GM21737 (cell line): ENCODE data around the gene FAM209A.
"Not testable (repeated sequence)": the region's sequence is repeated elsewhere in the genome, so short reads cannot be mapped to it uniquely, and the experiment has no call there.

Experiments
- ATAC-seq: cut with Tn5 transposase; IDR thresholded peaks from one replicate; pipeline ENCODE4 v1.9.1; 2021; ENCODE audit warnings: mild to moderate bottlenecking, moderate library complexity; ENCODE audit not compliant: unreplicated experiment

FAM209A gene

DNA sequence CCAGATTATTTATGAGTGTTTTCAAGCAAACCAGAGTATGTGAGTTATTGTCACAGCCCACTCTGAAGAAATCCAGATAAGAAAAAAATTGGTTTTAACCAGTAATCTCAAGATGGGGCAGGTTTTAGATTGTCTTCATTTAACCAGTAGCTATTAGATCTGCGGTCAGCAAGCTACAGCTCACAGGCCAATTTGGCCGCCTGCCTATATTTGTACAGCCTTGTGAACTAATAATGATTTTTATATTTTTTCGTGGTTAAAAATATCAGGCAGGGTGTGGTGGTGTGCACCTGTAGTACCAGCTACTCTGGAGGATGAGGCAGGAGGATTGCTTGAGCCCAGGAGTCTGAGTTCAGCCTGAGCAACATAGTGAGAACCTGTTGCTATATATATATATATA is 13.5 kb downstream of the FAM209A start:
- no peak for ATAC-seq

DNA sequence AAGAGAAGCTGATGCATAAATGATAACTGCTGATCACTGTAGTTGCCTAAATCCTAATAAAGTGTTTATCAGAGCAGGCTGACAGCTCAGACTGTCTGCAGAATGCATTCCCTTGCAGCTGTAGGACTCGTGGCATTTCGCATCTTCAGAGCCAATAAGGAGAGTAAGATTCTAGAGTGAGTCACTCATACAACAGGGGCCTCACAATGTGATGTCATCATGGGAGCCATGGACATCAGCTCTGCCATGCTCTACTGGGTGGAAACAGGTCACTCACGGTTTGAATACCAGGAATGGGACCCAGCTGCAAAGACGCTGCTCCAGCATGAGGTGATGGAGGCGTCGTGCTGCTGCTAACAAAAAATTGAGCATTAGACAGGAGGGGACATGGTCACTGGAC is 15.9 kb downstream of the FAM209A start:
- ATAC-seq, result no peak

DNA sequence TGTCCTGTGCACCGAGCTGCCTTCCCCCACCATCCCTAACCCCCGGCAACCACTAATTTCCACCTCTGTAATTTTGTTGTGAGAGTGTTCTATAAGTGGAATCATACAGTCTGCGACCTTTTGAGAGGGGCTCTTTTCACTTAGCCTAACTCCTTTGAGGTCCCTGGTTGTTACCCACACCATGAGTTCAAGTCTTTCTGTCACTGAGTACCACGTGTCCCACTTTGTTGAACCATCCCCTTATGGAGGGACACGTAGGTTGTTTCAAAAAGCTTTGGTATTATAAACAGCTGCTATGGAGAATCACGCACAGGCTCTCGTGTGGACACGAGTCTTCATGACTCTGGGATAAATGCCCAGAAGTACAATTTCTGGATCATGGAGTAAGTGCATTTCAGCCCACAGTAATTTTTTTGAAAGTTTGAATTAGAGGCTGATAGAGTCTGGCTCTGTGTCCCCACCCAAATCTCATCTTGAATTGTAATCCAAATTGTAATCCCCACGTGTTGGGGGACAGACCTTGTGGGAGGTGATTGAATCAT is 18.0 kb downstream of the FAM209A start:
- no peak for ATAC-seq

DNA sequence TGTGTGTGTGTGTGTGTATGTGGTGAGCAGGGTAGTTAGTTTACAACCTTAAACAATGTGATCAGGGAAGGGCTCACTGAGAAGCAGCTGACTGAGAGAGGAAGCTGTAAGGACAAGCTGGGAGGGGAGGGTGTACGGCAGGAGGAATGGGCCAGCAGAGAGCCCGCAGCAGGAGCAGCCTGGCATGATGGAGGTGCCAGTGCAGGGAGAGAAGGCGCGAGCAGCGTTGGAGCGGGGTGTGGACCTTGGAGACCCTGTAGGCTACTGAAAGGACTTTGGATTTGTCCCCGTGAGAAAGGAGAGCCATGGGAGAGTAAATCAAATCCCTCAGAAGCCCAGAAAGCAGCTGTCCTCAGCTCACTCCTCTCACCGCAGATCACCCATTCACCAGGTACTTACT is 27.0 kb downstream of the FAM209A start:
- no peak for ATAC-seq

DNA sequence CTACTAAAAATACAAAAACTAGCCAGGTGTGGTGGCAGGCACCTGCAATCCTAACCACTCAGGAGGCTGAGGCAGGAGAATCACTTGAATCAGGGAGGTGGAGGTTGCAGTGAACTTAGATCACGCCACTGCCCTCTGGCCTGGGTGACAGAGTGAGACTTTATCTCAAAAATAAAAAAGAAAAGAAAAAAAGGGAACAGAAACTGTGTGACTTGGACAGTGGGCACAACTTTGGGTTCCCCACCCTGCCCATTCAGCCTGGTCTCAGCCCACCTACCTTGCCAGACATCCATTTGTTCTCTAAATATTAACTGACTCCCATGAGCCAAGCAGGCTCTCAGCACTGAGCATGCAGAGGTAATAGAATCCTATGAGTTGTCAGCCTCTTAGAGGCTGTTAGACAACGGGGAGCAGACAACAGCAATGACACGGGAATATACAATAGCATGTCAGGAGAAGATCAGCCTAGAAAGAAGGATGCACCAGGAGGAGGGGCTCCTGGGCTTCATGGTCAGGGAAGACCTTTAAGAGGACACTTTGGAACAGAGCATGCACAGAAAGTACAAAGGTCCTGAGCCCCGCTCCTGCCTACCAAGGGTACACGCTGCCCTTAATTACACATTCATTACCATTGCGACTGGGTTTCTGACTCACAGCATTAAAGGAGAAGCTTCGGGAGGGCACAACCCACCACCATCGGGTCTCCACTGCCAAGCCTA is 28.5 kb downstream of the FAM209A start:
- no peak for ATAC-seq

DNA sequence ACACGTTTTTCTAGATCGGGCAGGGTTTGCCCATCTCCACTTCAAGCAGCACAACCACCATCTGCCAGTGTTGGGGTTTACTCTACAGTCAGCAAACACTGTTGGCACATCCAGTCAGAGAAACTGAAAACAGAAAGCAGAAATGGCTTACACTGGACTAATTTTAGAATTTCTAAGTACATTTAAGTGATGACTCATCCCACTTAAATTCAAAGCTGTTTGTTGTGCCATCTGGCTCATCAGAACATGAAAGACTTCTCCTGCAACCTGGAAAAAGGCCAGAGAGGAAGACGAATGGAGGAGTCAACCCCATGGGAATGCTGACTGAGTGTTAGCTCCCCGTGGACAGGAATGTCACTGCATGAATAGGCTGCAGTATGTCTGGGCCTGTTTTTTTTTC is 30.3 kb downstream of the FAM209A start:
- peak; percentile 85 for ATAC-seq

DNA sequence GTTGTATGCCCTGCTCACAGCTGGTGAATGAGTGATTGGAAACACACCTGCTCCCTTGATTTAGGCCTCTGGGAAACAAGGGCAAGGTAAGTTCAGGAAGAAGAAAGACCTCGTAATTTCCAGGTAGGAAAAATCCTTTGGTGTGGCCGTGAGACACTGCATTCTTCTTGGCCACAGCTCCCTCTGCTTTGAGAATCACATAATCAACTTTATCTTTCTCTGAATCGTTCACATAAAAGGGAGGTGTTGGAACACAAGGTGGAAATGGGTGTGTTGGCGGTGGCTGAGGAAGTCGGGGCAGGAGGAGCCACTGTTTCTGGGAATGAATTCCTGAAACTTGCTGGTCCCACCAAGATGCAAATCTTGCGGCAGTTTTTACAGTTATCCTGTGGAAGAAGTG is 34.4 kb downstream of the FAM209A start:
- no peak for ATAC-seq

DNA sequence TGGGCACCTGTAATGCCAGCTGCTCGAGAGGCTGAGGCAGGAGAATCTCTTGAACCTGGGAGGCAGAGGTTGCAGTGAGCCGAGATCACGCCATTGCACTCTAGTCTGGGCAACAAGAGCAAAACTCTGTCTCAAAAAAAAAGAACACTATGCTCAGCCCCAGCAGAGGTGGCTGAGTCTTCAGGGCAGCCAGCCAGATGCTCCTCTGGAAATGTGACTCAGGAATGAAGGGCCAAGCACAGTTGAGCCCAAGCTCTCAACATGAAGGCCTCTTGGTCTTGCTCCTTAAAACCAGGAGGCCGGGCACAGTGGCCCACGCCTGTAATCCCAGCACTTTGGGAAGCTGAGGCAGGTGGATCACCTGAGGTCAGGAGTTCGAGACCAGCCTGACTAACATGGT is 40.0 kb downstream of the FAM209A start:
- ATAC-seq, result not testable (repeated sequence)

DNA sequence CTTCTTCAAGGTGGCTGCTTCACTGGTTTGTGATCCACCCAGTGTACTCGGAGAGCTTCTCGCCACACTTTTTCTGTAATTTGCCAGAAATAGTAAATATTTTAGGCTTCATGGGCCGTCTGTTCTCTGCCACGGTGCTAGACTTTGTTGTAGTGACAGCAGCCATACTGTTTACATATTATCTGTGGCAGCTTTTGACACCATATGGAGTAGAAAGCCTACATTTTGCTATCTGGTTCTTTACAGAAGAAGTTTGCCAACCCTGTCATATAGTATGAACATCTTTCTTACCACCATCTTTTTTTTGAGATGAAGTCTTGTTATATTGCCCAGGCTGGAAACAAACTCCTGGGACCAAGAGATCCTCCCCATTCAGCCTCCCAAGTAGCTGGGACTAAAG is 41.0 kb downstream of the FAM209A start:
- no peak for ATAC-seq

DNA sequence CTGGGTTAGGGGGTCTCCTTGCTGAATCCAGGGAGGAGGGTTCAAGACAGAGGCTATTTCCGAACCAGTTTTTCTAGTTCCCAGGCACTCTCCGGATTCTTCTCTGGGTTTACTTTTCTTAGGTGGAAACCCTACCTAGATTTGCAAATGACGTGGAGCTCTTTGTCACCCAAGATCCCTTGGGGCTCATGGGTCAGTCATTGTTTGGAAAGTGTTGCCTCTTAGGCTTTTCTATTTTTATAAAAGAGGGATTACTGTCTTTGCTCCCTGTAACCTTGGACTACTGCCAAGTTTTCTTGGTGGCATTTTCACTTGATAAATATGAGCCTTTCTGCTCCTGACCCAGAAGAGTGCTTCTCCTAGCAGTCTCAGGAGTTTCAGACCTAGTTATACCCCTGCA is 42.1 kb downstream of the FAM209A start:
- no peak for ATAC-seq

DNA sequence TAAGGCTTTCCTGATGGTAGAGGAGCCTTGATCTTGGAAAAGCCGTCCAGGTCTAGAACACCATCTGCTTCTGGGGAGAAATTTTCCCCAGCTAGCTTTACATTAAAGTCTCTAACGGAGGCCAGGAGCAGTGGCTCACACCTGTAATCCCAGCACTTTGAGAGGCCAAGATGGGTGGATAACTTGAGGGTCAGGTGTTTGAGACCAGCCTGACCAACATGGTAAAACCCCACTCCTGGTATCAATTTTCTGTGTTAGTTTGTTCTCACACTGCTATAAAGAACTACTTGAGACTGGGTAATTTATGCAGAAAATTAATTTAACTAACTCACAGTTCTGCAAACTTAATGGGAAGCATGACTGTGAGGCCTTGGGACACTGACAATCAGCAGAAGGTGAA is 46.3 kb downstream of the FAM209A start:
- no peak for ATAC-seq

DNA sequence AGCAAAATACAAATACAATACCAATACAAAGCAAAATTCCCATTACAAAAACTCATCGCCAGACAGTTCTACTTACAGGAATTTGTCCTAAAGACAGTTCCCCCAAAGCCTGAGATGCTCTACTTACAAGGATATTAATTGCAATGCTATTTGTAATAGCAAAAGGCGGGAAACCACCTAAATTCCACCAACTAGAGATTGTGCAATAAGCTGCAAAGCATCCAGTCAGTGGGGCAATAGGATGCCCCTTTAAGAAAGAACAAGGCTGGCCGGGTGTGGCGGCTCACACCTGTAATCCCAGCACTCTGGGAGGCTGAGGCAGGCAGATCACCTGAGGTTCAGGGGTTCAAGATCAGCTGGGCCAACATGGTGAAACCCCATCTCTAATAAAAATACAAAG is 47.6 kb downstream of the FAM209A start:
- no peak for ATAC-seq

DNA sequence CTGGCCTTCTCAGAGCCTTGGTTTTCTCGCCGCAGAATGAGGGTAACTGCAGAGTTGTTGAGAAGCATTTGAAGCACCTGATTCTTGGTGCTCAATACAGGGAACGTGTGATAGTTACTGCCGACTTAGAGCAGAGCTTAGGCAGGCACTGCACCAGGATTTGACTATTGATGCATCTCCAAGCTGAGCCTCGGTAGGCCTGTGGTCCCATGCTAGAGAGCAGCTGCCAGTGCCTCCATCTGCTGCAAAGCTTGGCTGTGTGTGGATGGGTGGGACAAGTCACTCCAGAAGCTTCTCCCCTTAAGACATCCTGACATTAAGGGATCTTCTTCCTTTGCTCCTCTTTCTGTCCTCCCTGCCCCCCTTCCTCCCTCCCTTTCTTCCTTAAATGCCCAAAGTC is 49.4 kb downstream of the FAM209A start:
- no peak for ATAC-seq

DNA sequence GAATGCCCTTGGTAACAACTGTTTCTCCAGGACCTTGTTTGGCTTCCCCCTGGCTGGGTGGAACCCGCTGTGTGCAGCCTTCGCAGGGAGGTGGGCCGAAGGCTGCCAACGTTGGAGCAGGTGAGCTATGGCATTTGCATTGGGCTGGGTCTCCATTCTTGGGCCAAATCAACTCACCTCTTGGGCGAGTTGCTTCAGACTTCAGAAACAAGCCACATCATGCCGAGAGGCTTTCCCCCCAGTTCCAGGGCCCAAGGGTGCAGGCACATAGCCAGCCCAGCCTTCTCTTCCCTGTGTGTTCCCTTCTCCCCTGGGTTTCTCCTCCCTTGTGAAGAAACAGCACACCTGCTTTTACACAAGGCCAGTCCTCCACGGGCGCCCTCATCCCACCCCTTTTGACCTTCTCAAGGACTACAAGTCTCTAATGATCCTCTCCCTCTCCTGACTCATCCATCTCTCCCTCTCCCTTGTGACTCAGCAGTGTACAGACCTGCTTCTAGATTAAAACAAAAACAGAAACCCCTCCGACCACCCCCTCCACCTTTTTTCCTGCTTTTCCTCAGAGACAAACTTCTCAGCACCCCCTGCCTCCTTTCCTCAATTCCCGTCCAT is 50.1 kb downstream of the FAM209A start:
- ATAC-seq, result no peak

DNA sequence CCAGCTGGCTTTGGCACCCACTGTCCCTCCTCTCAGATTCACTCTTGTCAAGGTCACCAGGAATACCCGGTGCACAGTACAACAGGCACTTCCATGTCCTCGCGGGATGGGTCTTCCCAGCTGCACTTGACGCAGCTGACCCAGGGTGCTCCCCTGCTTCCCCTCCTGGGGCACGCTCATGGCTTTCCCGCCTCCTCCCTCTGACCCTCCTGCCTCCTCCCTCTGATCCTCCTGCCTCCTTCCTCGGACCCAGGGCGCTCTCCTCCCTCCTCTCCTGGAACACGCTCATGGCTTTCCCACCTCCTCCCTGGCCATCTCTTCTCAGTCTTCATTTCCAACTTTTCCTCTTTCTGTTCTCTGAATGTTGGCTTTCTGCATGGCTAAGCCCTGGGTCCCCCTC is 50.6 kb downstream of the FAM209A start:
- ATAC-seq, result no peak
